Myocyte (in vitro differentiated cells): ENCODE results near the gene NLK. TPM values are rescaled to one million over a fixed set of nuclear protein-coding genes. Genes with fewer than 3 reads are reported as not detected.

Source experiments
- DNase-seq: peaks from one replicate; pipeline ENCODE4 v3.0.0-alpha.2; 2012; ENCODE audit warnings: low read depth
- total RNA-seq: library from RNA; depleted of rRNA; stranded (reverse); fragments of >200 nt; gene quantifications from 2 replicates; pipeline ENCODE4 v1.2.3, GENCODE V29; 2014

Gene NLK
- total RNA-seq, 1 donor from 2014 or later: 20.8 TPM

GRCh38 chr17:28039251-28039650 lies 3.2 kb upstream of the NLK start:
- DNase-seq: no peak

GRCh38 chr17:28040406-28040805 lies 2.1 kb upstream of the NLK start:
- no peak for DNase-seq

- peak; percentile 100 for DNase-seq
Observed at GRCh38 chr17:28041068-28041843, 1.2 kb upstream of the NLK start.

- no peak for DNase-seq
Observed at GRCh38 chr17:28041844-28042656, 427 bp upstream of the NLK start.

- no peak for DNase-seq
Observed at GRCh38 chr17:28042721-28043291, 329 bp downstream of the NLK start.

GRCh38 chr17:28043296-28043695 lies 819 bp downstream of the NLK start:
- DNase-seq: no peak

GRCh38 chr17:28043741-28044140 lies 1.3 kb downstream of the NLK start:
- DNase-seq: no peak

GRCh38 chr17:28045304-28045703 lies 2.8 kb downstream of the NLK start:
- DNase-seq: no peak

GRCh38 chr17:28046034-28046825 lies 3.8 kb downstream of the NLK start:
- DNase-seq: no peak

- DNase-seq: no peak
Observed at GRCh38 chr17:28047806-28048205, 5.3 kb downstream of the NLK start.

GRCh38 chr17:28049071-28049470 lies 6.6 kb downstream of the NLK start:
- DNase-seq: no peak

GRCh38 chr17:28053044-28053670 lies 10.7 kb downstream of the NLK start:
- DNase-seq: no peak

- DNase-seq: no peak
Observed at GRCh38 chr17:28053725-28054124, 11.2 kb downstream of the NLK start.

- no peak for DNase-seq
Observed at GRCh38 chr17:28055546-28056275, 13.2 kb downstream of the NLK start.

GRCh38 chr17:28056276-28056620 lies 13.8 kb downstream of the NLK start:
- DNase-seq: no peak

- no peak for DNase-seq
Observed at GRCh38 chr17:28057731-28058246, 15.3 kb downstream of the NLK start.

GRCh38 chr17:28059675-28060074 lies 17.2 kb downstream of the NLK start:
- no peak for DNase-seq

- DNase-seq: no peak
Observed at GRCh38 chr17:28065706-28066105, 23.2 kb downstream of the NLK start.

GRCh38 chr17:28069061-28069460 lies 26.6 kb downstream of the NLK start:
- DNase-seq: no peak

GRCh38 chr17:28071179-28071578 lies 28.7 kb downstream of the NLK start:
- no peak for DNase-seq
